ENCODE measurements around the gene ZSWIM6. TPM values are rescaled to one million over a fixed set of nuclear protein-coding genes. Genes with fewer than 3 reads are reported as not detected.

ZSWIM6 gene
- total and polyA plus RNA-seq, 2 of the 4 experiments (the other 2 are of a cell fraction): 10.8 to 14.1 TPM

DNA sequence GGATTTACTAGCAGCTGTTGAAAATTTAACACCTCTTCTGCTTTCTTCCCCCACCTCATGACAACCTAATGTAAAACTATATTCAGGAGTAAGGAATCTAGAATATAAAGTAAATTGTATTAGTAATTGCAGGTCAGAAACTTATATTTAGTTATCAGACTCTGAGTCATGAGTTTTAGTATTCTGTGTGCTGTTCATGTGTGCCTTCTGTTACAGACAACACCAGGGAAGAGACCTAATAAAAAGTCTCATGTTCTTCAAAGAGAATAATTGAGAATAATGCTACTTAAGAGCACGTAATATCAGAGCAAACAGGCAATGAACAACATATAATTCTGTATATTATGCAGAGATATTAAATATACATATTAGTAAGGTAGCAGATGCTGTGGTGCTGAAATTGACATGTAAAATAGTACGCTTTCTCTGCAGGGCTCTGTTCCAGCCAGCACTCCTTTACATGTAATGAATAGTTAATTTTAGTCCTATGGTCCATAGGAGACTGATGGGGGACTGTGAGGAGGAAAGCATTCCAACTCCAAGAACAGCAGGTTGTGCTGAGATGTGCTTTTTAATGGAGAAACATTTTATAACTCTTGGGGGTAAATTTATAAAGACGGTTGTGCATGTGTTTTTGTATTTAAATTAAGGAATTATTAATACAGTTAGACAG is 106.4 kb downstream of the ZSWIM6 start:
- H4K91ac ChIP-seq (ENCODE audit: insufficient read depth, low read depth, low read length): no peak overlapping the region
- H3K56ac ChIP-seq (ENCODE audit: extremely low read depth, insufficient read depth, low read length): no peak overlapping the region
- CTCF ChIA-PET: interaction anchor here (0.9 kb wide), 1 partner anchor 107 kb away, joined by 3 read pairs; no protein-coding TSS in a partner anchor
- peak; percentile 44 for ATAC-seq (ENCODE audit: low read depth)
- no peak overlapping the region for H3K27ac ChIP-seq (ENCODE audit: insufficient read depth, low read length)
- peaks cover 27 to 77% of the 10 kb centered on the region in 2 experiments for H3K79me1 ChIP-seq (ENCODE audit: low read depth in 1 of 2, low read length in 2 of 2)
- peak; percentile 46 for DNase-seq
- peaks cover 6% of the 10 kb centered on the region for H3K4me1 ChIP-seq (ENCODE audit: control insufficient read depth, insufficient read depth, low read length)
- H2AK9ac ChIP-seq (replicated peaks; ENCODE audit: low read depth, low read length, poor library complexity): no peak overlapping the region
- peaks cover 4% of the 10 kb centered on the region; the same call in 1 of the 2 replicates for H3K9me3 ChIP-seq (ENCODE audit: control insufficient read depth, insufficient read depth, low read length)
- H3K14ac ChIP-seq (replicated peaks; ENCODE audit: low read depth, low read length): no peak overlapping the region
- H4K8ac ChIP-seq (ENCODE audit: low read depth in 2 of 2, low read length in 2 of 2): no peak overlapping the region
- no peak overlapping the region for H2BK5ac ChIP-seq (ENCODE audit: low read depth, low read length, poor library complexity, severe bottlenecking)
- H3K36me3 ChIP-seq (ENCODE audit: control insufficient read depth, insufficient read depth, low read length): no peaks in the 10 kb centered on the region
- no peak overlapping the region for H2BK120ac ChIP-seq (ENCODE audit: low read depth, low read length)
- H2BK20ac ChIP-seq (ENCODE audit: low read depth, low read length): no peak overlapping the region
- no CpG with 5 or more reads among the region's 3 CpGs for WGBS, 2 experiments (ENCODE audit: extremely low coverage in 2 of 2, insufficient read length in 1 of 2)
- no peak overlapping the region for H3K4me2 ChIP-seq (ENCODE audit: low read depth, low read length)
- no peak overlapping the region for H3K23ac ChIP-seq (ENCODE audit: low read depth, low read length)
- BruUV-seq (replicated peaks): no TSS peak
- H3K27me3 ChIP-seq (ENCODE audit: control insufficient read depth, insufficient read depth, low read length): no peaks in the 10 kb centered on the region
- no peak overlapping the region for H3K4ac ChIP-seq (ENCODE audit: low read depth, low read length)
- dilution Hi-C loops (cut with HindIII; ENCODE audit: low sequenced_read_pairs, unreplicated experiment) (no loop called here), intact Hi-C loops (cut with micrococcal nuclease) (no loop called here), in situ Hi-C loops (cut with MboI; ENCODE audit: low sequenced_read_pairs) (no loop called here)
- peaks cover 7% of the 10 kb centered on the region; the same call in 1 of the 2 replicates for H3K9me1 ChIP-seq (ENCODE audit: insufficient read depth, low read length)
- H4K20me1 ChIP-seq (ENCODE audit: insufficient read depth, low read length): peaks cover 67% of the 10 kb centered on the region
- H2AFZ ChIP-seq (replicated peaks; ENCODE audit: low read length, poor library complexity): no peak overlapping the region
- no peak overlapping the region for H2BK15ac ChIP-seq (ENCODE audit: low read depth, low read length)
- POLR2A ChIA-PET (ENCODE audit: unreplicated experiment): no interaction called here
- H4K5ac ChIP-seq (ENCODE audit: low read depth, low read length): no peak overlapping the region
- no peak overlapping the region for H3K9ac ChIP-seq (ENCODE audit: low read depth, low read length)
- TF ChIP-seq RFX5 (IDR thresholded peaks at IDR 0.05; ENCODE audit: low read depth, low read length) (no peak), MAZ (IDR thresholded peaks at IDR 0.05; ENCODE audit: borderline replicate concordance, low read depth, low read length) (no peak), RCOR1 (IDR thresholded peaks at IDR 0.05; ENCODE audit: insufficient replicate concordance, low read length) (no peak), SMC3 (IDR thresholded peaks at IDR 0.05; ENCODE audit: low read depth, low read length) (no peak), CEBPB (IDR thresholded peaks at IDR 0.05; ENCODE audit: low read depth, low read length) (no peak), MAFK (IDR thresholded peaks at IDR 0.05; ENCODE audit: low read depth, low read length) (no peak), RAD21 (IDR thresholded peaks at IDR 0.05; ENCODE audit: low read length) (no peak), POLR2A (IDR thresholded peaks at IDR 0.05; ENCODE audit: low read depth, low read length) (no peak), NFE2L2 (IDR thresholded peaks at IDR 0.05; ENCODE audit: low read depth, low read length) (no peak), FOS (IDR thresholded peaks at IDR 0.05; ENCODE audit: low read depth, low read length) (no peak), CHD1 (IDR thresholded peaks at IDR 0.05; ENCODE audit: low read depth, low read length) (no peak)
- TF ChIP-seq, protein P1, sequence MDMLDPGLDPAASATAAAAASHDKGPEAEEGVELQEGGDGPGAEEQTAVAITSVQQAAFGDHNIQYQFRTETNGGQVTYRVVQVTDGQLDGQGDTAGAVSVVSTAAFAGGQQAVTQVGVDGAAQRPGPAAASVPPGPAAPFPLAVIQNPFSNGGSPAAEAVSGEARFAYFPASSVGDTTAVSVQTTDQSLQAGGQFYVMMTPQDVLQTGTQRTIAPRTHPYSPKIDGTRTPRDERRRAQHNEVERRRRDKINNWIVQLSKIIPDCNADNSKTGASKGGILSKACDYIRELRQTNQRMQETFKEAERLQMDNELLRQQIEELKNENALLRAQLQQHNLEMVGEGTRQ (IDR thresholded peaks at IDR 0.05; ENCODE audit: low read depth, low read length): no peak
- TF ChIP-seq, protein P2, sequence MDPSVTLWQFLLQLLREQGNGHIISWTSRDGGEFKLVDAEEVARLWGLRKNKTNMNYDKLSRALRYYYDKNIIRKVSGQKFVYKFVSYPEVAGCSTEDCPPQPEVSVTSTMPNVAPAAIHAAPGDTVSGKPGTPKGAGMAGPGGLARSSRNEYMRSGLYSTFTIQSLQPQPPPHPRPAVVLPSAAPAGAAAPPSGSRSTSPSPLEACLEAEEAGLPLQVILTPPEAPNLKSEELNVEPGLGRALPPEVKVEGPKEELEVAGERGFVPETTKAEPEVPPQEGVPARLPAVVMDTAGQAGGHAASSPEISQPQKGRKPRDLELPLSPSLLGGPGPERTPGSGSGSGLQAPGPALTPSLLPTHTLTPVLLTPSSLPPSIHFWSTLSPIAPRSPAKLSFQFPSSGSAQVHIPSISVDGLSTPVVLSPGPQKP (IDR thresholded peaks at IDR 0.05; ENCODE audit: borderline replicate concordance, low read depth, low read length): no peak
- H3K18ac ChIP-seq (ENCODE audit: low read depth, low read length): no peak overlapping the region
- H2AK5ac ChIP-seq (ENCODE audit: low read depth, low read length): no peak overlapping the region
- H3K4me3 ChIP-seq (ENCODE audit: insufficient read depth, low read depth, low read length): no peak overlapping the region
